ENCODE data around the gene KPNA4.

GRCh38 chr3:160498202-160498601 is 67.2 kb downstream of the KPNA4 start:
- TF ChIP-seq EZH2 (IDR thresholded peaks at IDR 0.05; ENCODE audit: insufficient read depth, poor library complexity, severe bottlenecking) (no peak), EZH2phosphoT487 (IDR thresholded peaks at IDR 0.05; ENCODE audit: insufficient read depth, low read depth) (no peak)

All from GM23248 (cell line).